Muscle of arm (tissue), 12 donors: Measurements from ENCODE around the gene LRRC8E. TPM values are rescaled to one million over a fixed set of nuclear protein-coding genes. Genes with fewer than 3 reads are reported as not detected.
A peak's percentile ranks its signal among the peaks of the same experiment; 100 is the strongest.

Source experiments
- DNase-seq: peaks from one replicate; pipeline ENCODE4 v3.0.0-alpha.2; 2013
- polyA plus RNA-seq, 12 donors: library from polyadenylated mRNA; unstranded; fragments of 120-200 nt; gene quantifications; one replicate each; pipeline ENCODE4 v1.2.1, GENCODE V29; 2013; ENCODE audit not compliant: insufficient read length in 12 of 12

The LRRC8E gene
- polyA plus RNA-seq, 12 donors = 0.12 to 1.2 (median 0.41) TPM; not detected in 5

DNA sequence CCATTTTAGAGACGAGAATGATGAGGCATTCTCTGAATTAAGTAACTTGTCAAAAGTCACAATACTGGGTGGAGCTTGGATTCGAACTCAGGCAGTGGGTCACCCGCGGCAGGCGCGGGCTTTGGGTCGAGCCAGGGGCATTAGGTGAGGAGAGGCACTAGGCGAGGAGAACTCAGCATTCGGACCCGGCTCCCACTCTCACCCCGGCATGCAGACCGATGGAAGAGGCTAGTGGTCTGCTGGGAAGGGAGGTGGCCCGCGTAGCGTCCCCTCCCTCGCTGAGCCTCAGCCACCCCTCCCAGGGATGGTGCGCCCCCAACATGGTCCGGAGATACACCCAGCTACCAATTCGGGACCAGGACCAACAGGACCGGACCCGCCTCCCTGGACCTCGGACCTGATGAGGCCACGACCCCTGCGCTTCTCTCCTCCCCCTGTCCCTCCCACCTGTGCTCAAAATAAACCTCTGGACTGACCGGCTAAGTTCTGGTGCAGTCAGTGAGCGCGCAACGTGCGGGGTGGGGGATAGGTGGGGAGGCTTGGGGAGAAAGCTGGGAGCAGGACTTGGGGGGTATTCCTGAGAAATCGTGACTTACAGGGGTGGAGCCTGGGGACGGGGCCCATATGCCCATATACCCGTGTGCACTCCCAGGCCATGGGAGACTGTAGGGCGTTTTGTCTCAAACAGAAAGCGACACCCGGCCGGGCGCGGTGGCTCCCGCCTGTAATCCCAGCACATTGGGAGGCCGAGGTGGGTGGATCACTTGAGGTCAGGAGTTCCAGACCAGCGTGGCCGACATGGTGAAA lies 30.5 kb downstream of the LRRC8E start:
- DNase-seq = no peak

GRCh38 chr19:7919610-7920518 lies 31.6 kb downstream of the LRRC8E start, which contains the start of gene SNAPC2:
Gene SNAPC2, plus strand, starts transcription at chr19:7920338. Its CDS starts 29 bp downstream, at chr19:7920367.
- peak; percentile 95 for DNase-seq

DNA sequence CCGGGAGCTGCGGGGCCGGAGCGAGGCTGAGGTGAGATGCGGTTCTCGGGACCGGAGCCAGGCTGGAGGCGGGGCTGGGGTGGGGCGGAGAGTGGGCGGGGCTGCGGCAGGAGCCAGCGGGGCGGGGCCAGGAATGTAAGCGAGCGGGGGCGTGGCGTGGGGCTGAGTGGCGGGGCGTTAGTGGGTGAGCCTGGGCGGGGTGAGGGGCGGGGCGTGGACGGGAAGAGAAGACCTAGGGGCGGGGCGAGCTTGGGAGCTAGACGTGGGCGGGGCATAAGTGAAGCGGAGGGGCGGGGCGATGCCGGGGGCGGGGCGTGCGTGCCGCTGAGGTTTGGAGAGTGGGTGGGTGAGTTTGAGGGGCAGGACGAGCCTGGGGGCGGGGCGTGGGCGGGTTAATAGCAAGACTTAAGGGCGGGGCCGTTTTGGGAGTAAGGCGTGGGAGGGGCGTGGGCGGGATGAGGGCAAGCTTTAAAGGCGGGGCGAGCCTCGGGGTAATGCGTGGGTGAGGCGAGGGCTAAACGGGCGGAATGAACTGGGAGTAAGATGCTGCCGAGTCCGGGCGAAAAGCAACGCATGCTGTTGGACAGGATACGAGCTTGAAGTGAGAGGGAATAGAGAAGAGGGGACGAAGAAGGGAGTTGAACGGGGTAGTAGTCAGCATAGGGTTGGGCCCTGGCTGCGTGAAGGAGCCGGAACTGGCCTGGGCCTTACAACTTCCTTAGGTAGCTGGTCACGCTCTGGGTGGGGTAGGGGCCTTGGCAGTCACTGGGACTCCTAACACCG lies 32.4 kb downstream of the LRRC8E start:
- DNase-seq = peak; percentile 95

DNA sequence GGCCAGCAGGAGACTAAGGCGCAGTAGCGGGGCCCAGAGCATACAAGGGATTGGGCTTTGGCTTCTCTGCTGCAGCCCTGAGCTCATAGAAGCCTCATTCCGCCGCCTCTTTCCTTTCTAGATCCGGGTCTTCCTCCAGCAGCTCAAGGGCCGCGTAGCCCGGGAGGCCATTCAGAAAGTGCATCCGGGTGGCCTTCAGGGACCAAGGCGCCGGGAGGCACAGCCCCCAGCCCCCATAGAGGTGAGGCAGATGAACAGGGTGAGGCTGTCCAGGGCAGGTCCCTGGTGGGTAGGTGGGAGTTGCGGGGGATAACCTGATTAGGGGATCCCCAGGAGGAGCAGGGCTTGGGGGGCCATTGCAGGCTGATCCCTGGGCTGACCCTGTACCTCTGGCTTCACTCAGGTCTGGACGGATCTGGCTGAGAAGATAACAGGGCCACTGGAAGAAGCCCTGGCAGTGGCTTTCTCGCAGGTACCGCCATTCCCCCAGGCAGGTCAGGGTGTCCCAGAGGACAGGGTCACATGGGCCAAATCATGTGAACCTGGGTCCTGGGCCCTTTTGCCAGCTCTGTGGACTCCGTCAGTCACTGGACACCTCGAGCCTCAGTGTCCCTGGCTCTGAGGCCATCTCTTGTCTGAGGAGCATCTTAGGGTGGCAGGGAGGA lies 33.1 kb downstream of the LRRC8E start:
- no peak for DNase-seq

- DNase-seq = no peak
Observed at GRCh38 chr19:7921967-7922835, 33.9 kb downstream of the LRRC8E start.

DNA sequence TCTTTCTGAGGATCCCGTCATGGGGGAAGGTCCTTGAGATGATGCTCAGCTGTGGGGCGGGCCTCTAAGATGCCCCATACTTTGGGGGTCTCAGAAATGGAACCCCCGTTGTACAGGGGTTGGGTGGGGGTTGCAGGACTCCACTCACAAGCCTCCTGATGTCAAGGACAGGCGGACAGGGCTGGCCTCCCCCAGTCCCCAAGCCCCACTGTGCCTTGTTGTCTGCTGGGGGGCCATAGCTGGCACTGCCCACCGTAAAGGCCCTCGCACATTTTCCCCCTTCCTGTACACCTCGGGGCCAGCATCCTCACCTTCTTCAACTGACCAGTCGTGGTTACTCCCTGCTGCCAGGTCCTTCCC lies 34.5 kb downstream of the LRRC8E start:
- no peak for DNase-seq

GRCh38 chr19:7923295-7924191 lies 35.2 kb downstream of the LRRC8E start:
- DNase-seq = no peak

DNA sequence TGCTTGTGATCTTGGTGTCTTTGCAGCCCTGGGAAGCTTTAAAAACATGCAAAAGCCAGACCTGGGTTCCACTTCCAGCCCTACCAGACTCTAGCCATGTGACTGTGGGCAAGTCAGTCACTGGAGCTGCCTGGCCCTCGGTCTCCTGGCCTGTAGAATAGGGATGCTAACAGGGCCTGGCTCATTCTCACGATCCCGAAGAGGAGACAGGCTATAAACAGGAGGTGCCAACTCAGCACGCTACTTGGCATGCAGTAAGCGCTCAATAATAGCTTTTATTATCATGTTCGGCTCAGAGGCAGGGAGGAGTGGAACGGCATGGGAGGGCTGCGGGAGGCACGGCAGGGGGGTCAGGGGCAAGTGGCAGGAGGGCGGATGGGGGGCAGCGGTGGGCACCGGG lies 35.9 kb downstream of the LRRC8E start:
- DNase-seq = no peak

DNA sequence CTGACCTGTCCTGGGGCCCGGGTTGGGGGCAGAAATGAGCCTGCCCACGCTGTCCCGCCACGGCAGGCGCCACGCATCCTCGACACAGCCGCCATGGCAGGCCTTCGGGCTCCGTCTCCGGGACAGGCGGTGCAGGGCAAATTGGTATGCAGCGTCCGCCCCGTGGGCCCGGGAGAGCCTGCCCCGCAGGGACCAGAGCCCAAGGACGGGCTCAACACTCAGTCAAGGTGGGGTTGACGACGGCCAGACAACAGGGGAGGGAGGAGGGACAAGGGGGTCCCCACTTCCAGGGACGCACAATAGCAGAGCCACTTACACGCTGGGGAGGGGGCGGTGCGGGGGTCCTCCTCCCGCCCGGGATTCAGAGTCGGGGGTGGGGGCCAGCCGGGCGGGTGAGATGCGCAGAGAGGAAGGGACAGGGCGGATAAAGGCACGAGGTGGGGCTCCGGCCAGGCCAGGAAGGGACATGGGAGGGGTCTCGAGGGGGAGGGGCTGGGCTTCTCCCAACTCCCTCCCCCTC lies 36.4 kb downstream of the LRRC8E start:
- DNase-seq = no peak

- peak; percentile 80 for DNase-seq
Observed at GRCh38 chr19:7925171-7925851, 37.0 kb downstream of the LRRC8E start.

DNA sequence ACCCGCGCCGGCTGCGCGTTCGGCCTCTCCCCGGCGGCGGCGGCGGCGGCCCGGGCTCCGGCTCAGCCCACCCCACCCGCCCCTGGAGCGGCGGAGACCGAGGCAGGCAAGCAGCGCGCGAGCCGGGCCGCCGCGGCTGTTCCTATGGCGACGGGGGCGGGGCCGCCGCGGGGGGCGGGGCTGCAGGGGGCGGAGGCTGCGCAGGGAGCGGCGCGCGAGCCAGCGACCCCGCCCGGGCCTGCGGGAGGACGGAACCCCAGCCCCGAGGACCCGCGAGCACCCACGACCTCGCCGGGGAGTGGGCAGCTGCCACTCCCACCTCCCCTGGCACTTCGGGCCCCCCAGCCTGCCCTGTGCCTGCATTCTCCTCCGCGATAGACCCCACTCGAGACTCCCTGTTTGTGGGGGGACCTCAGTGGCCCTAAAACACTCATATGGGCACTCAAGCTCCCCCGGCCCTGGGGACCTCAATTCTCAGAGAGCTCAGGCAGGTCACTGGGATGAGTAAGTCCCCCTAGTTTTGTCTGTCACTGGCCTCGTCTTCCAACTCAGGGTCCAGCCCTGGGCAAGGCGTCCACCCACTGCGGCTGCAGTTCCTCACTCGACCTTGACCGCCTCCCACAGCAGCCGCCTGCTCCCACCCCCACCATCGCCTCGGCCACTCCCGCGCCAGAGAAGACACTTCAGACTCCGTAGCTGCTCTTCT lies 37.9 kb downstream of the LRRC8E start, which contains the start of gene CTXN1:
Gene CTXN1, minus strand, starts transcription at position 115 of the 706 bp plus-strand sequence. CDS start 597 bp downstream, outside the sequence.
- no peak for DNase-seq

DNA sequence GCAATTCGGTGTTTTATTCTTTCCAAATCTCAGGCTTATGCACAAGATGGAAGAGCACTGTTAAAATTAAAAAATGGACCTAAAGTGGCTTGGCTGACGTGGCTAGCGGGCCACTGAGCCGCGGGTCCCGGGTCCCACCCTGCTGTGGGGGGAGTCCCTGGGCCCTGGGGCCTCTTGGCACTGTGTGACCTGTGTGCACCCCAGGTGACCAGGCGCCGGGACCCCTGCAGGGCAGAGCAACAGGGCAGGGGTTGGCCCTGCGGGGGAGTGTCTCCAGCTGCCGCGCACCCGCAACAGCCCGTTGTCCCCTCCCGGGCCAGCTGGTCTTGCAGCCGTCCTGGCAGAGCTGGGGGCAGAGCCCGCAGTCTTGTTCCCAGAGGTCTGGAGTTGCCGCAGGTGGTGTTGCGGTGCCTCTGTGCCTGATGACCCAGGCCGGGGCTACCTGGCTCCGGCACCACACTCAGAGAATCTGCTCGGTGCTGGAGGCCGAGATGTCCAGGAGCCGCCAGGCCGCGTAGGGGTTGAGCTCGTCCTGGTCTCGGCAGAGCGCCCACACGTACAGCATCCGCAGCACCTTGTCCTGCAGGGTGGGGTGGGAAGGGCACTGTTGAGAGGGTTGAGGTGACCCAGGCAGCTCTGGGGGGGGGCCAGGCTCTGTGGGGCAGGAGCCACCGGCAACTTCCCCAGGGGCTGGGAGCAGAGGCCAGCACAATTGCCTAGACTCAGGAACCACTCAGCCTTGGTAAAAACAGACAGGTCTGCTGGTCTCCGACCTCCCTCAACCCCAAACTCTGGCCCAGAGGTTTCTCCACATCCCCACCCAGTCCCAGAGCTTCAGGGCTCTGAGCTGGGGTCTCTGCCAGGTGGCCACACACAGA lies 38.7 kb downstream of the LRRC8E start:
- DNase-seq = no peak

- DNase-seq = no peak
Observed at GRCh38 chr19:7927605-7928333, 39.5 kb downstream of the LRRC8E start.

- DNase-seq = no peak
Observed at GRCh38 chr19:7928334-7928706, 40.0 kb downstream of the LRRC8E start.

GRCh38 chr19:7928741-7929701 lies 40.7 kb downstream of the LRRC8E start:
- no peak for DNase-seq
